GM19043 (cell line): Measurements from ENCODE around the gene ABCA3.

ENCODE experiments used
- ATAC-seq: cut with Tn5 transposase; IDR thresholded peaks from one replicate; pipeline ENCODE4 v1.9.1; 2021; ENCODE audit warnings: low read depth; ENCODE audit not compliant: unreplicated experiment

The ABCA3 gene

GRCh38 chr16:2319606-2320005 lies 20.9 kb downstream of the ABCA3 start:
- no peak for ATAC-seq

DNA sequence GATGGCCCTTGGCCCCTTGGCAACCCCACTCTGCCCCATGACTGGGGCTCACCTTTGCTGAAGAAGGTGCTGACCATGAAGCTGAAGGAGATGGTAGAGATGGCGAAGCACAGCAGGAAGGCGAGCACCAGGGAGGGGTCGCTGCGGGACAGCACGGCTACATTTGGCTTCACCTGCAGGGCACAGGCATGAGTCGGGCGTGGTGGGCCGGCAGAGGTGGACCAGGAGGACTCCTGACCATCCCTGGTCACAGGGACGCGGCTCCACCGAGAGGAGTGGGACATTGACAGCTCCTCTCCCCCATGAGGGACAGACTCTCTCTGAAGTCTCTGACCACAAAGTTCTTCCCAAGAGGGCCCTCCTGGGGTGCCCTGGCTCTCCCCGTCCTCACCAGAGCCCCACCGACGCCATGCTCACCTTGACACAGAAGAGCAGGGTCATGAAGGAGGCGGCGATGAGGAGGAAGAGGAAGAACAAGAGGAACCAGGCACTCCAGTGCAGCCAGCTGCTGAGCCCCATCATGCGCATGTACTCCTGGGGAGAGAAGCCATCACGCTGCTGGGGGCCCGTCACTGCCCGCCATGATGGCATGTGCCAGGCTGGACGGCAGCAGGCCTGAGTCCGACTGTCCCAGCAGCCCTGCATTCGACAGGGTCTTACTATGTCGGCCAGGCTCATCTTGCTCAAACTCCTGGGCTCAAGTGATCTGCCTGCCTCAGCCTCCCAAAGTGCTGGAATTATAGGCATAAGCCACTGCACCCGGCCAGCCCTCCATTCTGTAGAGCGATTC lies 23.1 kb downstream of the ABCA3 start:
- ATAC-seq = no peak

DNA sequence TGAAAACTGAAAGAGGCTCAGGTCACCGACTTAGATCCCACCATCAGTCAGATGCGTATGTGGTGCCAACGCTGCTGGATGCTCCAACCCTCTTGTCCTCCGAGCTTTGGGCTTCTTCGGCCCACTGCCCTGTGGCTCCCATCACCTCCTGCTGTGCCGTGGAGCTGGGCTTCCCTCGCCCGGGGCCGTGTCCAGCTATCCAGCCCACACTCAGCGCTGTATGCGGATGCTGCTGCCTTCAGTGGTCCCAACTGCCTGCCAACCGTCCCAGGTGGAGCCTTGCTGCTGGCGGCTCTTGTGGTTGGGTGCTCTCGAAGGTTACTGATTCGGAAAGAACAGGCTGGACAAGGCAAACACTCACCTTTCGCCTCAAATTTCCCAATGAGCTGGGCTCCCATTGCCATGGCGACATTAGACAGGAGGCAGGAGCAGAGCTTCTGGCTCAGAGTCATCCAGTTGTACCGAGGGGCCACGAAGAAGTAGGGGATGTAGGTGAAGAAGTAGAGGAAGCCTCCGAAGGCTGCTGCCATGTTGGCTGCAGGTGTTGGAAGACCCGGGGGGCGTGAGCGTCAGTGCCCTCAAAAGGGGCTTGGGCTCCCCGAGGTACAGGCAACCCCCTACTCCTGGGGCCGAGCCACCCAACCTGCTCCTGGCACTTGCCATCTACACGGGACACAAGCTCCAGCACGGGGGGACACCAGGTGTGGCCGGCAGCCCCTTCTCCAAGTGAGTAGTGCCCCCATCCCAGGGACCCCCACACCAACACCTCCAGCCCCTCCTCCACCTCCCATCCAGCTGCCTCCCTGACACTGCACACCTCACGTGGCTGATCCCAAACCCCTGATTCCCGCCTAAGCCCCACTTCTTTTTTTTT lies 32.2 kb downstream of the ABCA3 start:
- no peak for ATAC-seq

GRCh38 chr16:2299915-2300192 lies 40.7 kb downstream of the ABCA3 start:
- ATAC-seq = no peak

DNA sequence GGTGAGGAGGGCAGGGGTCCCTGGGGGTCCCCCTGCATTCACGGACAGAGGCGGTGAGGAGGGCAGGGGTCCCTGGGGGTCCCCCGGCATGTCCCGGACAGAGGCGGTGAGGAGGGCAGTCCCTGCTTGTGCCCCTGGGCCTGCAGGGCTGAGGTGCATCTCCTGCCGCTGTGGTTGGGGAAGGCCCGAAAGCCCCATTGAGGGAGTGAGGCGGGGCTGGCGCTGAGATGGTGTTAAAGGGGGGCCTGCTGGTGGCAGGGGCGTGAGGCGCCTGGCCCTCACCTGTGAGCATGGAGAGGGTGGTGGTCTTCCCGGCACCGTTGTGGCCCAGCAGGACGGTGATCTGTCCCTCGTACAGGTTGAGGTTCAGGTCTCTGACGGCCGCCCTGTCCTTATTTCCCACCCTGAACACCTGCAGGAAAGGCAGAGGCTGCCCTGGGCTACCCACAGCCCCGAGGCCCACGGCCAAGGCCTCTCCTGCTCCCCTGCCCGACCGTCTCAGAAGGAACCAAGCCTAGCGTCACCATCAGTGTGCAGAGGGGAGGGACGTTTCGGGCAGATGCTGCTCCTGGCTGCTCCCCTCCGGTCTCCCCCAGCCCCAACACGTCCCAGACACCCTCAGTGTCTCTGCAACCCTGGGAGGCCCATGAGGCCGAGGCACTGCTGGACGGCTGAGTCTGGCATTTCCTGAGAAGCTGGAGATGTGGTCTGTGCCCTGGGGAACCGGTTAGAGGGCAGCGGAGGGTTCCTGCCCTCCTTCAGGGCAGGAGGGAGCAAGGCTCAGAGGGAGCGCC lies 41.2 kb downstream of the ABCA3 start:
- no peak for ATAC-seq

GRCh38 chr16:2298621-2299020 lies 41.9 kb downstream of the ABCA3 start:
- no peak for ATAC-seq

- ATAC-seq = no peak
These were observed 43.0 kb downstream of the ABCA3 start for GRCh38 chr16:2297506-2297860.

DNA sequence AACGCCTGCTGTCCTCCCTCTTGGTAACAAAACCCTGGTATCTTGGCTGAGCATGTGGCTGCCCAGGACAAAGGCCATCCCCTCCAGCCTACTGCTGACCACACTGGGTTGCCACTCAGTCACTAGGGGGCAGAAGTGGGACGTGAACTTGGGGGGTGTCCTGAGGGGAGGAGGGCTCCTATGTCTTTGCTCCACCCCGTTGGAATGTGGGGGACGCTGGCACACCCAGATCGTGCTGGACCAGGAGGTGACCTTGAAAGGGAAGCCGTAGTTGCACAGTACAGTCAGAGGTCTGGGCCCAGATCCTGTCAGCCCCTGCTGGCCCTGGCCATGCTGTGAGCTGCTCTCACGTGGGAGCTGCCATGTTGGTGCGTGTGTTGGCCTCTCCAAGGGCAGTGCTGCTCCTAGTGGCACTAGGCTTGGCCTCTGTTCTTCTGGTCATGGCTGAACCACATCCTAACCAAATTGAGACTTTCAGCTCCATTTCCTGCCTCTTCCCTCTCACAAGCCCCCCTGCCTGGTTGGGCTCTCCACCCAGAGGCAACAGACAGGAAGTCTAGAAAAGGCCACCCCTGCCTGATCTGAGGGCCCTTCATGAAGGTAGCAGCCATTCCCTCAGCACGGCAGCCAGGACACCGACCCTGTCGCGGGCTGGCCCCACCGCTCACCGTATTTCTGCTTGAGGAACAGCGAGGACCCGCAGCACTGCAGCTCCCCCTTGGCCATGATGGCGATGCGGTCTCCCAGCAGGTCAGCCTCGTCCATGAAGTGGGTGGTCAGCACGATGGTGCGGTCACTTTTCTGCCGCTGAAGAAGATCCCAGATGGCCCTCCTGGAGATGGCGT lies 43.6 kb downstream of the ABCA3 start:
- no peak for ATAC-seq

DNA sequence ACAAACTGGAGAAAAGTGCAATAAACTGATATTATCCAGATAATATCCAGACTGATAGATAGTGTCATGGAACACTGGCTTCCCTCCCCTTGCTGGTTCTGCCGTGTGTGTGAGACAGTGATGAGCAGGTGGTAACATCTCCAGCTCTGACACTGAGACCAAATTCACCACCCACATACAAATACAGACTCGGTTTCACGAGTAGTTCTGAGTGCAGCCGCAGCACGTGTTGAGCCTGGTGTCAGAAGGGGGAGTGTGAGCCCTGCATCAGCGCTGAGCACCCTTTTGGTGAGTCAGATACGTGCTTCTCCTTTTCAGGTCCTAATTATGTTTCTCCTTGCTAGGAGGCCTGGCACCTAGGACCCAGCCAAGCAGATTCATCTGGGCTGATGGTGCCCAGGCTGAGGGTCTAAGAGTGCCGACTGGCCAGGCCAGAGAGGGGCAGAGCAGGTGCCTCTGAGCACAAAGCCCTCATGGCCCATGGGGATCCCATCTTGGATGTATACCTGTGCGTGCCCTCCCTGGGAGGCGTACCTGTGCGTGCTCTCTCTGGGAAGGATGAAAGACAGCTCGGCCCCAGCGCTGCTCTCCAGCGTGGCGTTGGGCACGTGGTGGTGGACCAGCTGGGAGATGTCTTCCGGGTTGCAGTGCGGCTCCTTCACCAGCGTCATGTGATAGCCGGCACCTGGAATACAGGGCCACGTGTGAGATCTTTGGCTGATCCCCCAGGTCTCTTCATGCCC lies 45.3 kb downstream of the ABCA3 start:
- ATAC-seq = no peak

DNA sequence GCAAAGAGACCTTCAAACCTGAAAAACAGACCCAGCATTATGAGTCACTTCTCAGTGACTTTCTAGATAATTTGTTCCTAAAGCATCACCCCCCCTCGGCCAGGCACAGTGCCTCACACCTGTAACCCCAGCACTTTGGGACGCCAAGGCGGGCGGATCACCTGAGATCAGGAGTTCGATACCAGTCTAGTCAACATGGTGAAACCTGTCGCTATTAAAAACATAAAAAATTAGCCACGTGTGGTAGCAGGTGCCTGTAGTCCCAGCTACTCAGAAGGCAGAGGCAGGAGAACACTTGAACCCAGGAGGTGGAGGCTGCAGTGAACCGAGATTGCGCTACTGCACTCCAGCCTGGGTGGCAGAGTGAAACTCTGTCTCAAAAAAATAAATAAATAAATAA lies 48.3 kb downstream of the ABCA3 start:
- ATAC-seq = no peak

DNA sequence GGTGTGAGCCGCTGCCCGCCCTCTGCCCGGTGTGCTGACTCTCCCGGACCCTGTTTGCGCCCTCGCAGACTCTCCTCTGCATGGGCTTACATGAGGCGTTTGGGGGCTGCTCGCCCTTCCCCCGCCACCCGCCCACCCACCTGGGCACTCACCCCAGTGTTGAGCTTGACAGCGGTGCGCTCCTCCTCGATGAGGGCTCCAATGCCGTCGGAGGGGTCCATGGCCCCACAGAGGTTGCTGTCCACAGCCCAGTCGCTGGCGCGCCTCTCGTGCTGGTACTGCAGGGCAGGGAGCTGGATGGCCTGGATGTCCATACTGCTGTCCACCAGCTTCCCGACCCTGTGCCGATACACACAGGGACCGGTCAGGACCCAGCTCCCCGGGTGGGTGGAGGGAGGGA lies 51.2 kb downstream of the ABCA3 start:
- no peak for ATAC-seq

DNA sequence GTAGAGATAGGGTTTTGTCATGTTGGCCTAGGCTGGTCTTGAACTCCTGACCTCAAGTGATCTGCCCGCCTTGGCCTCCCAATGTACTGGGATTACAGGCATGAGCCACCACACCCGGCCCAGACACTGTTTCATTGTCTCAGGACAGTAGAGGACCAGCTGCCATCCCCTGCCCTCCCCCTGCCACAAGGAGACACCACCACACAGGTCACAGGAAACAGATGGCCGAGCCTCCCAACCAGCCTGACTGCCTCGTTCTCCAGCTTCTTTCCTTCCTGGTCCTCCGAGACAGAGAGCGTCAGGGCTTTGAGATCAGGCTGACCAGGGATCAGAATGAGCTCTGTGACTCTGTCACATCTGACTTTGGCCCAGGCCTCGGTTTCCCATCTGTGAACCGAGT lies 51.8 kb downstream of the ABCA3 start:
- ATAC-seq = no peak

GRCh38 chr16:2287916-2288547 lies 52.5 kb downstream of the ABCA3 start:
- no peak for ATAC-seq

GRCh38 chr16:2286550-2286949 lies 54.0 kb downstream of the ABCA3 start:
- ATAC-seq = no peak

DNA sequence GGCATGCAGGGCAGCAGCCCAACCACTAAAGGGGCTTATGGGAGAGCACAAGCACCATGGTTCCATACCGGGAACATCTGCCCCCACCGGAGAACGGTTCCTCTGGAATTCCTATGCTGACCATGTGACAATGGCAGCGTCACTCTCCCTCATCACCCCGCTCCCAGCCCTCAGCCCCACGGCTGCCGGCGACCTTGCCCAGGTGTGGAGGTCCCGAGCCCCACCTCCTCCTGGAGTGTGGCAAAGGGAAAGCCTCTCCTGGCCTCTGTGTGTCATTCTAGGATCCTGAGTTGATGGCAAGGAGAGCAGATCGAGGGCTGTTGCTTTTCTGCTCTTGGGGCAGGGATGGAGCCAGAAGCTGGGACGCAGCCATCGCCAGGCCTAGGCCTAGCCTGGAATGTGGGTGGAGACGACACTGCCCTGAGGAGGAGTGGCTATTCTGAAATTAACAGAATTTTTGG lies 54.8 kb downstream of the ABCA3 start:
- ATAC-seq = no peak

GRCh38 chr16:2284797-2285576 lies 55.5 kb downstream of the ABCA3 start:
- ATAC-seq = no peak

- no peak for ATAC-seq
These were observed 56.3 kb downstream of the ABCA3 start for GRCh38 chr16:2284001-2284770.
